Measurements from ENCODE around the gene CCDC9B.
A peak's percentile ranks its signal among the peaks of the same experiment; 100 is the strongest.

CCDC9B gene

GRCh38 chr15:40306371-40306770 lies 34.4 kb downstream of the CCDC9B start:
- H2BK120ac ChIP-seq (ENCODE audit: insufficient read depth, low read length, poor library complexity): no peak overlapping the region

GRCh38 chr15:40305281-40305680 lies 35.5 kb downstream of the CCDC9B start:
- no peak overlapping the region for H3K4me3 ChIP-seq (ENCODE audit: low read depth, low read length)
- no peak overlapping the region for H4K8ac ChIP-seq (ENCODE audit: low read depth, low read length)
- no peak overlapping the region for H3K9ac ChIP-seq (ENCODE audit: low read length)
- H2AFZ ChIP-seq (ENCODE audit: insufficient read depth, low read length, poor library complexity): no peak overlapping the region
- no peak overlapping the region for H2BK120ac ChIP-seq (ENCODE audit: insufficient read depth, low read length, poor library complexity)
- peaks cover 8% of the 10 kb centered on the region for H3K79me1 ChIP-seq (ENCODE audit: low read length)
- peaks cover 23 to 30% of the 10 kb centered on the region in 2 experiments for H3K4me1 ChIP-seq (ENCODE audit: control insufficient read depth in 1 of 2, insufficient read depth in 2 of 2, low read length in 2 of 2)
- no peak overlapping the region for H3K14ac ChIP-seq (ENCODE audit: low read length)
- H4K12ac ChIP-seq (ENCODE audit: low read depth, low read length): no peak overlapping the region
- no peak for DNase-seq
- no peak overlapping the region for H2BK5ac ChIP-seq (ENCODE audit: low read depth, low read length, poor library complexity)
- H3K4ac ChIP-seq (ENCODE audit: low read depth, low read length): no peak overlapping the region
- no CpG with 5 or more reads among the region's 4 CpGs for WGBS (ENCODE audit: extremely low coverage, insufficient coverage, insufficient read length)
- no peak overlapping the region for H4K91ac ChIP-seq (ENCODE audit: low read depth, low read length)
- no peak overlapping the region for H3K4me2 ChIP-seq (ENCODE audit: low read length)
- no peaks in the 10 kb centered on the region for H3K9me3 ChIP-seq (ENCODE audit: insufficient read depth, low read depth, low read length)
- H3K18ac ChIP-seq (ENCODE audit: low read length): no peak overlapping the region
- H3K23ac ChIP-seq (ENCODE audit: low read length): no peak overlapping the region
- no peaks in the 10 kb centered on the region for H3K36me3 ChIP-seq (ENCODE audit: control insufficient read depth in 1 of 2, insufficient read depth in 2 of 2, low read length in 2 of 2)
- no peak overlapping the region for H3K27ac ChIP-seq (ENCODE audit: low read depth, low read length)
- no peak overlapping the region for H2BK12ac ChIP-seq (ENCODE audit: low read length)
- no peak overlapping the region for H2AK5ac ChIP-seq (ENCODE audit: low read length)
- no peaks in the 10 kb centered on the region for H3K79me2 ChIP-seq (ENCODE audit: control insufficient read depth, insufficient read depth, low read length, poor library complexity)
- H3K27me3 ChIP-seq (ENCODE audit: insufficient read depth, low read length): no peaks in the 10 kb centered on the region

More at GRCh38 chr15:40306371-40306770, 34.4 kb downstream of the CCDC9B start:
- no peak for DNase-seq
- peaks cover 4% of the 10 kb centered on the region for H3K79me1 ChIP-seq (ENCODE audit: low read length)
- H2BK5ac ChIP-seq (ENCODE audit: low read depth, low read length, poor library complexity): no peak overlapping the region
- no peaks in the 10 kb centered on the region for H3K9me3 ChIP-seq (ENCODE audit: insufficient read depth, low read depth, low read length)
- H4K12ac ChIP-seq (ENCODE audit: low read depth, low read length): no peak overlapping the region
- H3K23ac ChIP-seq (ENCODE audit: low read length): no peak overlapping the region
- no peak overlapping the region for H3K14ac ChIP-seq (ENCODE audit: low read length)
- H3K27ac ChIP-seq (ENCODE audit: low read depth, low read length): no peak overlapping the region
- H2BK12ac ChIP-seq (ENCODE audit: low read length): no peak overlapping the region
- no CpG with 5 or more reads among the region's 5 CpGs for WGBS (ENCODE audit: extremely low coverage, insufficient coverage, insufficient read length)
- no peak overlapping the region for H3K4me3 ChIP-seq (ENCODE audit: low read depth, low read length)
- H3K36me3 ChIP-seq (ENCODE audit: control insufficient read depth in 1 of 2, insufficient read depth in 2 of 2, low read length in 2 of 2): no peaks in the 10 kb centered on the region
- no peaks in the 10 kb centered on the region for H3K27me3 ChIP-seq (ENCODE audit: insufficient read depth, low read length)
- H4K91ac ChIP-seq (ENCODE audit: low read depth, low read length): no peak overlapping the region
- H3K79me2 ChIP-seq (ENCODE audit: control insufficient read depth, insufficient read depth, low read length, poor library complexity): no peaks in the 10 kb centered on the region
- H3K4me2 ChIP-seq (ENCODE audit: low read length): no peak overlapping the region
- H4K8ac ChIP-seq (ENCODE audit: low read depth, low read length): no peak overlapping the region
- peak overlapping the region; percentile 20 for H2AK5ac ChIP-seq (ENCODE audit: low read length)
- H3K18ac ChIP-seq (ENCODE audit: low read length): no peak overlapping the region
- peaks cover 17 to 24% of the 10 kb centered on the region in 2 experiments for H3K4me1 ChIP-seq (ENCODE audit: control insufficient read depth in 1 of 2, insufficient read depth in 2 of 2, low read length in 2 of 2)
- no peak overlapping the region for H3K4ac ChIP-seq (ENCODE audit: low read depth, low read length)
- no peak overlapping the region for H3K9ac ChIP-seq (ENCODE audit: low read length)
- no peak overlapping the region for H2AFZ ChIP-seq (ENCODE audit: insufficient read depth, low read length, poor library complexity)

- WGBS (ENCODE audit: extremely low coverage, insufficient coverage, insufficient read length): no CpG with 5 or more reads among the region's 2 CpGs
- no peak for DNase-seq
Measured at GRCh38 chr15:40303576-40303975, 37.2 kb downstream of the CCDC9B start.

GRCh38 chr15:40302981-40303380 lies 37.8 kb downstream of the CCDC9B start:
- no peak overlapping the region for H3K4me3 ChIP-seq (ENCODE audit: low read depth, low read length)
- no peak overlapping the region for H2AK5ac ChIP-seq (ENCODE audit: low read length)
- no peak overlapping the region for H2BK5ac ChIP-seq (ENCODE audit: low read depth, low read length, poor library complexity)
- DNase-seq: no peak
- H3K27me3 ChIP-seq (ENCODE audit: insufficient read depth, low read length): no peaks in the 10 kb centered on the region
- H3K14ac ChIP-seq (ENCODE audit: low read length): no peak overlapping the region
- no peaks in the 10 kb centered on the region for H3K36me3 ChIP-seq (ENCODE audit: control insufficient read depth in 1 of 2, insufficient read depth in 2 of 2, low read length in 2 of 2)
- H3K4ac ChIP-seq (ENCODE audit: low read depth, low read length): no peak overlapping the region
- no peak overlapping the region for H2AFZ ChIP-seq (ENCODE audit: insufficient read depth, low read length, poor library complexity)
- H4K91ac ChIP-seq (ENCODE audit: low read depth, low read length): no peak overlapping the region
- no peaks in the 10 kb centered on the region for H3K79me2 ChIP-seq (ENCODE audit: control insufficient read depth, insufficient read depth, low read length, poor library complexity)
- peaks cover 8% of the 10 kb centered on the region for H3K79me1 ChIP-seq (ENCODE audit: low read length)
- no peak overlapping the region for H3K9ac ChIP-seq (ENCODE audit: low read length)
- H3K27ac ChIP-seq (ENCODE audit: low read depth, low read length): no peak overlapping the region
- H3K4me2 ChIP-seq (ENCODE audit: low read length): no peak overlapping the region
- peaks cover 2% of the 10 kb centered on the region for H3K9me3 ChIP-seq (ENCODE audit: insufficient read depth, low read depth, low read length)
- peaks cover 20 to 23% of the 10 kb centered on the region in 2 experiments for H3K4me1 ChIP-seq (ENCODE audit: control insufficient read depth in 1 of 2, insufficient read depth in 2 of 2, low read length in 2 of 2)
- no peak overlapping the region for H4K8ac ChIP-seq (ENCODE audit: low read depth, low read length)
- no peak overlapping the region for H2BK12ac ChIP-seq (ENCODE audit: low read length)
- H4K12ac ChIP-seq (ENCODE audit: low read depth, low read length): no peak overlapping the region
- no peak overlapping the region for H2BK120ac ChIP-seq (ENCODE audit: insufficient read depth, low read length, poor library complexity)
- no CpG with 5 or more reads among the region's 11 CpGs for WGBS (ENCODE audit: extremely low coverage, insufficient coverage, insufficient read length)
- no peak overlapping the region for H3K23ac ChIP-seq (ENCODE audit: low read length)
- H3K18ac ChIP-seq (ENCODE audit: low read length): no peak overlapping the region

More at GRCh38 chr15:40303576-40303975, 37.2 kb downstream of the CCDC9B start:
- Histone ChIP-seq H3K79me2 (ENCODE audit: control insufficient read depth, insufficient read depth, low read length, poor library complexity) (no peaks in the 10 kb centered on the region), H2BK12ac (ENCODE audit: low read length) (no peak overlapping the region), H4K8ac (ENCODE audit: low read depth, low read length) (no peak overlapping the region), H2AK5ac (ENCODE audit: low read length) (no peak overlapping the region), H3K36me3 (ENCODE audit: control insufficient read depth in 1 of 2, insufficient read depth in 2 of 2, low read length in 2 of 2) (no peaks in the 10 kb centered on the region), H3K9me3 (ENCODE audit: insufficient read depth, low read depth, low read length) (no peaks in the 10 kb centered on the region), H3K27ac (ENCODE audit: low read depth, low read length) (no peak overlapping the region), H3K18ac (ENCODE audit: low read length) (no peak overlapping the region), H3K4me1 (ENCODE audit: control insufficient read depth in 1 of 2, insufficient read depth in 2 of 2, low read length in 2 of 2) (peaks cover 23 to 25% of the 10 kb centered on the region in 2 experiments), H2AFZ (ENCODE audit: insufficient read depth, low read length, poor library complexity) (no peak overlapping the region), H3K23ac (ENCODE audit: low read length) (no peak overlapping the region), H3K79me1 (ENCODE audit: low read length) (peaks cover 8% of the 10 kb centered on the region), H4K91ac (ENCODE audit: low read depth, low read length) (no peak overlapping the region), H3K27me3 (ENCODE audit: insufficient read depth, low read length) (no peaks in the 10 kb centered on the region), H3K14ac (ENCODE audit: low read length) (no peak overlapping the region), H3K4me2 (ENCODE audit: low read length) (no peak overlapping the region), H4K12ac (ENCODE audit: low read depth, low read length) (no peak overlapping the region), H2BK120ac (ENCODE audit: insufficient read depth, low read length, poor library complexity) (no peak overlapping the region), H2BK5ac (ENCODE audit: low read depth, low read length, poor library complexity) (no peak overlapping the region), H3K4ac (ENCODE audit: low read depth, low read length) (no peak overlapping the region), H3K4me3 (ENCODE audit: low read depth, low read length) (no peak overlapping the region), H3K9ac (ENCODE audit: low read length) (no peak overlapping the region)

All from trophoblast cell (in vitro differentiated cells and primary cell).